SK-N-SH (cell line): ENCODE results near the gene ARHGAP44. TPM values are rescaled to one million over a fixed set of nuclear protein-coding genes. Genes with fewer than 3 reads are reported as not detected.

Source experiments
- CTCF ChIA-PET: fragments of 300-600, 350-600 bp; formaldehyde crosslinking; extraction: SDS; loops from one replicate; lab custom pipeline; 2021; lab: Yijun Ruan, JAX
- POLR2A ChIA-PET: fragments of 350-600 bp; sonication (Branson Sonifier 250); formaldehyde crosslinking; extraction: SDS; loops from one replicate; lab custom pipeline; 2020; ENCODE audit warnings: antibody characterized with exemption, inconsistent platforms; lab: Yijun Ruan, JAX
- DNase-seq: peaks from one replicate; pipeline ENCODE4 v3.0.0; 2012
- H2AFZ ChIP-seq: fragments of 200-600 bp; sonication (generic); 2 replicates; pipeline ENCODE4 v1.8.1; 2016; ENCODE audit warnings: antibody characterized with exemption, mild to moderate bottlenecking, low read depth
- H3F3A ChIP-seq: fragments of 200-600 bp; sonication (generic); replicated peaks from 2 replicates; pipeline ENCODE3; 2016; ENCODE audit warnings: antibody characterized with exemption, mild to moderate bottlenecking; ENCODE audit not compliant: insufficient read depth
- H3K27ac ChIP-seq, 2 experiments: fragments of 200-500 bp in 1 of 2; fragments of 200-600 bp in 1 of 2; sonication (Bioruptor generic) in 1 of 2; sonication (generic), shearing (Covaris generic) in 1 of 2; 2 replicates each; pipeline versions ENCODE4 v1.5.1 to v1.6.1; 2014 to 2016; ENCODE audit warnings: low read depth in 2 of 2, inconsistent platforms in 1 of 2, low read length in 1 of 2, mild to moderate bottlenecking in 1 of 2, mixed read lengths in 1 of 2
- H3K27me3 ChIP-seq: fragments of 200-600 bp; sonication (generic), shearing (Covaris generic); 2 replicates; pipeline ENCODE4 v1.6.1; 2016; ENCODE audit warnings: mixed run types; ENCODE audit not compliant: insufficient read depth
- H3K36me3 ChIP-seq, 2 experiments: fragments of 200-500 bp in 1 of 2; fragments of 200-600 bp in 1 of 2; sonication (Bioruptor generic) in 1 of 2; sonication (generic) in 1 of 2; replicated peaks in 1 of 2; 2 replicates each; pipeline versions ENCODE3 to v1.5.1; 2014 to 2016; ENCODE audit warnings: low read length in 1 of 2, mild to moderate bottlenecking in 1 of 2; ENCODE audit not compliant: insufficient read depth in 2 of 2, control insufficient read depth in 1 of 2
- H3K4me1 ChIP-seq, 2 experiments: fragments of 200-500 bp in 1 of 2; fragments of 200-600 bp in 1 of 2; sonication (Bioruptor generic) in 1 of 2; sonication (generic), shearing (Covaris generic) in 1 of 2; 2 replicates each; pipeline versions ENCODE4 v1.5.1 to v1.6.1; 2014 to 2016; ENCODE audit warnings: low read depth in 1 of 2, low read length in 1 of 2, mixed run types in 1 of 2; ENCODE audit not compliant: insufficient read depth in 2 of 2, control insufficient read depth in 1 of 2
- H3K4me2 ChIP-seq: fragments of 200-600 bp; sonication (generic), shearing (Covaris generic); 2 replicates; pipeline ENCODE4 v1.6.1; 2017; ENCODE audit warnings: mixed run types
- H3K4me3 ChIP-seq, 2 experiments: fragments of 200-500 bp in 1 of 2; fragments of 200-600 bp in 1 of 2; sonication (Bioruptor generic) in 1 of 2; sonication (generic), shearing (Covaris generic) in 1 of 2; 2 replicates each; pipeline versions ENCODE4 v1.5.1 to v1.8.1; 2014 to 2016; ENCODE audit warnings: low read depth in 2 of 2, inconsistent platforms in 1 of 2, low read length in 1 of 2, mild to moderate bottlenecking in 1 of 2, mixed read lengths in 1 of 2, moderate library complexity in 1 of 2
- H3K79me2 ChIP-seq: fragments of 200-600 bp; sonication (generic); 2 replicates; pipeline ENCODE4 v1.8.1; 2017; ENCODE audit warnings: mild to moderate bottlenecking; ENCODE audit not compliant: insufficient read depth
- H3K9ac ChIP-seq: fragments of 200-600 bp; sonication (generic); 2 replicates; pipeline ENCODE4 v1.6.1; 2017; ENCODE audit warnings: mixed run types
- H3K9me2 ChIP-seq: fragments of 200-600 bp; sonication (generic); 2 replicates; pipeline ENCODE4 v1.6.1; 2017; ENCODE audit warnings: mixed run types
- H3K9me3 ChIP-seq: fragments of 200-600 bp; sonication (generic); 2 replicates; pipeline ENCODE4 v1.6.1; 2017; ENCODE audit warnings: mixed run types, mild to moderate bottlenecking, moderate library complexity
- H4K20me1 ChIP-seq: fragments of 200-600 bp; sonication (generic); 2 replicates; pipeline ENCODE4 v1.6.1; 2017; ENCODE audit warnings: mild to moderate bottlenecking, mixed run types; ENCODE audit not compliant: insufficient read depth
- CHD2 ChIP-seq: fragments of 150-350 bp; IDR thresholded peaks from 2 replicates; pipeline ENCODE4 v1.6.1; 2018; ENCODE audit warnings: low read length; ENCODE audit not compliant: partially characterized antibody
- ELF1 ChIP-seq: IDR thresholded peaks from 2 replicates; pipeline ENCODE4 v1.4.0; 2012
- EP300 ChIP-seq, 2 experiments: IDR thresholded peaks; 2 replicates each; pipeline versions ENCODE4 v1.4.0 to v1.6.1; 2012; ENCODE audit warnings: borderline replicate concordance in 1 of 2, low read depth in 1 of 2, low read length in 1 of 2
- EZH2phosphoT487 ChIP-seq: fragments of 200-600 bp; sonication (generic); IDR thresholded peaks from 2 replicates; pipeline ENCODE4 v1.6.1; 2017; ENCODE audit warnings: low read depth, mixed run types, mild to moderate bottlenecking, antibody characterized with exemption, moderate library complexity, borderline replicate concordance
- GABPA ChIP-seq: IDR thresholded peaks from 2 replicates; pipeline ENCODE4 v1.4.0; 2012; ENCODE audit warnings: low read depth, mild to moderate bottlenecking
- JUND ChIP-seq: IDR thresholded peaks from 2 replicates; pipeline ENCODE4 v1.4.0; 2012
- MEF2A ChIP-seq: IDR thresholded peaks from 2 replicates; pipeline ENCODE4 v1.4.0; 2012; ENCODE audit warnings: low read depth, borderline replicate concordance
- MXI1 ChIP-seq: IDR thresholded peaks from 2 replicates; pipeline ENCODE4 v1.6.1; 2012; ENCODE audit warnings: mild to moderate bottlenecking, low read depth, low read length, improper control_type of control experiment
- NFIC ChIP-seq: IDR thresholded peaks from 2 replicates; pipeline ENCODE4 v1.4.0; 2012; ENCODE audit warnings: borderline replicate concordance
- POLR2AphosphoS5 ChIP-seq: IDR thresholded peaks from 2 replicates; pipeline ENCODE4 v1.6.1; 2012; ENCODE audit warnings: low read depth, low read length
- RFX5 ChIP-seq: IDR thresholded peaks from 2 replicates; pipeline ENCODE4 v1.6.1; 2012; ENCODE audit warnings: mild to moderate bottlenecking, improper control_type of control experiment, low read length
- SIN3A ChIP-seq: IDR thresholded peaks from 2 replicates; pipeline ENCODE4 v1.6.1; 2012; ENCODE audit warnings: low read depth, mild to moderate bottlenecking, low read length, moderate library complexity, borderline replicate concordance
- SMC3 ChIP-seq: IDR thresholded peaks from 2 replicates; pipeline ENCODE4 v1.6.1; 2012; ENCODE audit warnings: low read depth, low read length, improper control_type of control experiment
- TCF12 ChIP-seq: IDR thresholded peaks from 2 replicates; pipeline ENCODE4 v1.4.0; 2012
- TEAD4 ChIP-seq: IDR thresholded peaks from 2 replicates; pipeline ENCODE4 v1.4.0; 2012; ENCODE audit warnings: mild to moderate bottlenecking, borderline replicate concordance; ENCODE audit not compliant: insufficient read depth
- YY1 ChIP-seq: IDR thresholded peaks from 2 replicates; pipeline ENCODE4 v1.4.0; 2012; ENCODE audit warnings: low read depth, mild to moderate bottlenecking
- WGBS: methylation state at CpG from one replicate; pipeline ENCODE4 v1.1.6; 2017; ENCODE audit warnings: low lambda C conversion rate; 5-methylcytosine and 5-hydroxymethylcytosine counted together
- polyA plus RNA-seq, 3 experiments: library from polyadenylated mRNA; depleted of rRNA; stranded (reverse); fragments of >200 nt; gene quantifications; 2 replicates each; pipeline ENCODE4 v1.2.3, GENCODE V29; 2012
- TF ChIP-seq, protein P1 (sequence below): IDR thresholded peaks from 2 replicates; pipeline ENCODE4 v1.4.0; 2012; ENCODE audit warnings: low read depth
- TF ChIP-seq, protein P2 (sequence below): fragments of 150-350 bp; IDR thresholded peaks from 2 replicates; pipeline ENCODE4 v1.6.1; 2016; ENCODE audit warnings: mild to moderate bottlenecking, low read depth, low read length
- TF ChIP-seq, protein P3 (sequence below): IDR thresholded peaks from 2 replicates; pipeline ENCODE4; 2012
- TF ChIP-seq, protein P4 (sequence below): fragments of 200-600 bp; sonication (generic); IDR thresholded peaks from 2 replicates; pipeline ENCODE4 v1.6.1; 2017; ENCODE audit warnings: antibody characterized with exemption, mild to moderate bottlenecking, moderate library complexity
- TF ChIP-seq, protein P5 (sequence below): IDR thresholded peaks from 2 replicates; pipeline ENCODE4 v1.4.0; 2012; ENCODE audit warnings: low read depth, borderline replicate concordance

The ARHGAP44 gene
- polyA plus RNA-seq, 1 of the 3 experiments (the other 2 are of a cell fraction), result 0.28 TPM

DNA sequence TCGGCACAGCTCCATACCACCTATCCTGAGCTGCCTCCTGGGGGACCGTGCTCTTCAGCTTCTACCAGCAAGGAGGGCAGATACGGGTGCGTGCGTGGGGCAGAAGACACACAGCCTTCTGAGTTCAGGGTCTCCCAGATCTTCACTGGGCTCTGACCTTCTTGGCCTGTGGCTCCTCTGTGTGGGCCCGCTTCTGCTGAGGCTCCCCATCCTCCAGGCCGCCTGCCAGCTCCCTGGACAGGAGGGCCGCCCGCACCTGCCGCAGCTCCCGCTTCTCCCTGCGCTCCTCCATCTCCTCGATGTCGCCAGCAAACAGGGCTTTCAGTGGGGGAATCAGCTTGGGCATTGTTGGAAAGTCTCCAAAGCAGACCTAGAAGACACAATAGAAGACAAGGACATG, 203.4 kb downstream of the ARHGAP44 start:
- ChIA-PET POLR2A (no interaction called here), CTCF (interaction anchor here (1.2 to 6.4 kb wide), 3 partner anchors 11 to 37 kb away, joined by 3 to 37 read pairs (median 3); no protein-coding TSS in a partner anchor)
- Histone ChIP-seq H3F3A (no peaks in the 10 kb centered on the region), H3K9ac (no peak overlapping the region), H3K4me2 (no peak overlapping the region), H4K20me1 (no peaks in the 10 kb centered on the region), H3K27me3 (no peaks in the 10 kb centered on the region), H3K79me2 (no peaks in the 10 kb centered on the region), H3K9me3 (no peaks in the 10 kb centered on the region), H3K4me3 (no peak overlapping the region), H3K9me2 (no peaks in the 10 kb centered on the region), H3K36me3 (peaks cover 5 to 70% of the 10 kb centered on the region in 2 experiments), H2AFZ (no peak overlapping the region), H3K27ac (no peak overlapping the region), H3K4me1 (no peaks in the 10 kb centered on the region)
- no peak for DNase-seq
- TF ChIP-seq, protein P1, sequence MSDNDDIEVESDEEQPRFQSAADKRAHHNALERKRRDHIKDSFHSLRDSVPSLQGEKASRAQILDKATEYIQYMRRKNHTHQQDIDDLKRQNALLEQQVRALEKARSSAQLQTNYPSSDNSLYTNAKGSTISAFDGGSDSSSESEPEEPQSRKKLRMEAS, result no peak
- TF ChIP-seq EP300 (IDR thresholded peaks at IDR 0.05; ENCODE audit: borderline replicate concordance in 1 of 2, low read depth in 1 of 2, low read length in 1 of 2) (no peak), MEF2A (no peak), CHD2 (no peak), ELF1 (no peak), GABPA (no peak), SMC3 (no peak), NFIC (no peak), JUND (no peak), POLR2AphosphoS5 (no peak)
- TF ChIP-seq, protein P2, sequence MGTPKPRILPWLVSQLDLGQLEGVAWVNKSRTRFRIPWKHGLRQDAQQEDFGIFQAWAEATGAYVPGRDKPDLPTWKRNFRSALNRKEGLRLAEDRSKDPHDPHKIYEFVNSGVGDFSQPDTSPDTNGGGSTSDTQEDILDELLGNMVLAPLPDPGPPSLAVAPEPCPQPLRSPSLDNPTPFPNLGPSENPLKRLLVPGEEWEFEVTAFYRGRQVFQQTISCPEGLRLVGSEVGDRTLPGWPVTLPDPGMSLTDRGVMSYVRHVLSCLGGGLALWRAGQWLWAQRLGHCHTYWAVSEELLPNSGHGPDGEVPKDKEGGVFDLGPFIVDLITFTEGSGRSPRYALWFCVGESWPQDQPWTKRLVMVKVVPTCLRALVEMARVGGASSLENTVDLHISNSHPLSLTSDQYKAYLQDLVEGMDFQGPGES, result no peak
- TF ChIP-seq, protein P3, sequence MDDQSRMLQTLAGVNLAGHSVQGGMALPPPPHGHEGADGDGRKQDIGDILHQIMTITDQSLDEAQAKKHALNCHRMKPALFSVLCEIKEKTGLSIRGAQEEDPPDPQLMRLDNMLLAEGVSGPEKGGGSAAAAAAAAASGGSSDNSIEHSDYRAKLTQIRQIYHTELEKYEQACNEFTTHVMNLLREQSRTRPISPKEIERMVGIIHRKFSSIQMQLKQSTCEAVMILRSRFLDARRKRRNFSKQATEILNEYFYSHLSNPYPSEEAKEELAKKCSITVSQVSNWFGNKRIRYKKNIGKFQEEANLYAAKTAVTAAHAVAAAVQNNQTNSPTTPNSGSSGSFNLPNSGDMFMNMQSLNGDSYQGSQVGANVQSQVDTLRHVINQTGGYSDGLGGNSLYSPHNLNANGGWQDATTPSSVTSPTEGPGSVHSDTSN, result no peak
- WGBS, result 94% methylated on average over 12 of the region's 14 CpGs

DNA sequence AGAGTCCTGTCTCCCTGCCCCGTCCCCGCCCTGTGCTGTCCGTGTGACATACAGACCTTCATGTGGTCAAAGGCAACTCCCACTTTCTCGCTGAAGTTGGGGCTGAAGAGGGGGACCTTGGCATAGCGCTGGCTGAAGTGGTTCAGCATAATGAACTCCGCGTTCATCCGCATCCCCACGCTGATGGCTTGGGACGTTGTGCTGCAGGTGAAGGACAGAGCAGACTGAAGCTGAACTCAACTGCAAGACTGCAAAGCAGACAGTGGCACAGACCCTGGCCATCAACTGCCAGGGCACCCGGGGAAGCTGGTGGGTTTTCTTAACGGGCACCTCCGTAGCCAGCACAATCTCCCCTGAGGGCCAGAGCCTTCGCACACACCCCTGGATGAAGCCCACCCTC, 204.3 kb downstream of the ARHGAP44 start:
- Histone ChIP-seq H2AFZ (no peak overlapping the region), H3K4me3 (no peak overlapping the region), H3K9me2 (no peaks in the 10 kb centered on the region), H3K9ac (no peak overlapping the region), H4K20me1 (no peaks in the 10 kb centered on the region), H3F3A (no peaks in the 10 kb centered on the region), H3K36me3 (peaks cover 11 to 80% of the 10 kb centered on the region in 2 experiments), H3K4me1 (no peaks in the 10 kb centered on the region), H3K9me3 (no peaks in the 10 kb centered on the region), H3K27ac (no peak overlapping the region), H3K79me2 (no peaks in the 10 kb centered on the region), H3K4me2 (no peak overlapping the region), H3K27me3 (no peaks in the 10 kb centered on the region)
- 78% methylated on average over 3 of the region's 14 CpGs for WGBS
- ChIA-PET CTCF (interaction anchor here (0.7 to 6.4 kb wide), 4 partner anchors 9 to 36 kb away, joined by 3 to 37 read pairs (median 3); no protein-coding TSS in a partner anchor), POLR2A (no interaction called here)
- no peak for DNase-seq
- TF ChIP-seq TEAD4 (no peak), EP300 (IDR thresholded peaks at IDR 0.05; ENCODE audit: borderline replicate concordance in 1 of 2, low read depth in 1 of 2, low read length in 1 of 2) (no peak), EZH2phosphoT487 (no peak), MXI1 (no peak), TCF12 (no peak), SIN3A (no peak), YY1 (no peak), GABPA (no peak), RFX5 (no peak), NFIC (no peak), CHD2 (no peak), POLR2AphosphoS5 (no peak)
- TF ChIP-seq, protein P4, sequence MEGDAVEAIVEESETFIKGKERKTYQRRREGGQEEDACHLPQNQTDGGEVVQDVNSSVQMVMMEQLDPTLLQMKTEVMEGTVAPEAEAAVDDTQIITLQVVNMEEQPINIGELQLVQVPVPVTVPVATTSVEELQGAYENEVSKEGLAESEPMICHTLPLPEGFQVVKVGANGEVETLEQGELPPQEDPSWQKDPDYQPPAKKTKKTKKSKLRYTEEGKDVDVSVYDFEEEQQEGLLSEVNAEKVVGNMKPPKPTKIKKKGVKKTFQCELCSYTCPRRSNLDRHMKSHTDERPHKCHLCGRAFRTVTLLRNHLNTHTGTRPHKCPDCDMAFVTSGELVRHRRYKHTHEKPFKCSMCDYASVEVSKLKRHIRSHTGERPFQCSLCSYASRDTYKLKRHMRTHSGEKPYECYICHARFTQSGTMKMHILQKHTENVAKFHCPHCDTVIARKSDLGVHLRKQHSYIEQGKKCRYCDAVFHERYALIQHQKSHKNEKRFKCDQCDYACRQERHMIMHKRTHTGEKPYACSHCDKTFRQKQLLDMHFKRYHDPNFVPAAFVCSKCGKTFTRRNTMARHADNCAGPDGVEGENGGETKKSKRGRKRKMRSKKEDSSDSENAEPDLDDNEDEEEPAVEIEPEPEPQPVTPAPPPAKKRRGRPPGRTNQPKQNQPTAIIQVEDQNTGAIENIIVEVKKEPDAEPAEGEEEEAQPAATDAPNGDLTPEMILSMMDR, result no peak
- TF ChIP-seq, protein P5, sequence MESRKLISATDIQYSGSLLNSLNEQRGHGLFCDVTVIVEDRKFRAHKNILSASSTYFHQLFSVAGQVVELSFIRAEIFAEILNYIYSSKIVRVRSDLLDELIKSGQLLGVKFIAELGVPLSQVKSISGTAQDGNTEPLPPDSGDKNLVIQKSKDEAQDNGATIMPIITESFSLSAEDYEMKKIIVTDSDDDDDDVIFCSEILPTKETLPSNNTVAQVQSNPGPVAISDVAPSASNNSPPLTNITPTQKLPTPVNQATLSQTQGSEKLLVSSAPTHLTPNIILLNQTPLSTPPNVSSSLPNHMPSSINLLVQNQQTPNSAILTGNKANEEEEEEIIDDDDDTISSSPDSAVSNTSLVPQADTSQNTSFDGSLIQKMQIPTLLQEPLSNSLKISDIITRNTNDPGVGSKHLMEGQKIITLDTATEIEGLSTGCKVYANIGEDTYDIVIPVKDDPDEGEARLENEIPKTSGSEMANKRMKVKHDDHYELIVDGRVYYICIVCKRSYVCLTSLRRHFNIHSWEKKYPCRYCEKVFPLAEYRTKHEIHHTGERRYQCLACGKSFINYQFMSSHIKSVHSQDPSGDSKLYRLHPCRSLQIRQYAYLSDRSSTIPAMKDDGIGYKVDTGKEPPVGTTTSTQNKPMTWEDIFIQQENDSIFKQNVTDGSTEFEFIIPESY, result no peak
- TF ChIP-seq, protein P2, result no peak
